Activated CD4-positive, alpha-beta T cell treated with anti-CD3 and anti-CD28 coated beads, Interleukin-2, amount 50 U/mL, for 4 hours (primary cell): Measurements from ENCODE around the gene TPT1.
"Not testable (repeated sequence)": the region's sequence is repeated elsewhere in the genome, so short reads cannot be mapped to it uniquely, and the experiment has no call there.

Source experiments
- DNase-seq, 2 experiments: peaks; one replicate each; pipeline ENCODE4 v3.0.0-alpha.2; 2020

Gene TPT1

GRCh38 chr13:45299194-45299593 is 41.8 kb downstream of the TPT1 start:
- no peak for DNase-seq

- not testable (repeated sequence) for DNase-seq
Observed at GRCh38 chr13:45298550-45298949, 42.4 kb downstream of the TPT1 start.

GRCh38 chr13:45298206-45298505 is 42.8 kb downstream of the TPT1 start:
- no peak for DNase-seq

GRCh38 chr13:45297456-45298205 is 43.4 kb downstream of the TPT1 start:
- no peak for DNase-seq

- DNase-seq: no peak
Observed at GRCh38 chr13:45296259-45296658, 44.7 kb downstream of the TPT1 start.

GRCh38 chr13:45295536-45295935 is 45.4 kb downstream of the TPT1 start:
- DNase-seq: no peak

GRCh38 chr13:45292176-45292575 is 48.8 kb downstream of the TPT1 start:
- DNase-seq: no peak

GRCh38 chr13:45289936-45290563 is 50.9 kb downstream of the TPT1 start:
- no peak for DNase-seq
